Stimulated activated memory B cell treated with anti-CD40 and anti-IgM and Interleukin-4, amounts not matched to agents 10 μg/mL and 1 μg/mL and 100 μg/mL, for 72 hours (primary cell): ENCODE results near the gene PKHD1.

Experiments used
- ATAC-seq: fragments of 150-1000 bp; cut with Tn5 transposase; 2 replicates; pipeline ENCODE4 v1.10.0; 2021
- H3K27ac Mint-ChIP-seq: one replicate; pipeline ENCODE4 v1.8.0; 2022; ENCODE audit warnings: mild to moderate bottlenecking, mixed read lengths
- H3K27me3 Mint-ChIP-seq: one replicate; pipeline ENCODE4 v1.8.0; 2022; ENCODE audit warnings: mixed read lengths
- H3K36me3 Mint-ChIP-seq: one replicate; pipeline ENCODE4 v1.8.0; 2022; ENCODE audit warnings: mixed read lengths
- H3K4me1 Mint-ChIP-seq: one replicate; pipeline ENCODE4 v1.8.0; 2022; ENCODE audit warnings: mixed read lengths
- H3K4me3 Mint-ChIP-seq: one replicate; pipeline ENCODE4 v1.8.0; 2022; ENCODE audit warnings: mild to moderate bottlenecking, moderate library complexity, mixed read lengths
- H3K9me3 Mint-ChIP-seq: one replicate; pipeline ENCODE4 v1.8.0; 2022; ENCODE audit warnings: mixed read lengths

The PKHD1 gene

GRCh38 chr6:52087498-52087999 lies at the start of gene PKHD1:
TSS of gene PKHD1 (minus strand) at chr6:52087613. CDS start at chr6:52084933, 2,680 bp downstream.
- Mint-ChIP-seq H3K4me3 (no peak within 1 kb of the TSS), H3K36me3 (no peaks in the 10 kb centered on the region), H3K27ac (no peak within 1 kb of the TSS), H3K9me3 (no peaks in the 10 kb centered on the region), H3K4me1 (no peaks in the 10 kb centered on the region), H3K27me3 (peaks cover 25% of the 10 kb centered on the region)
- ATAC-seq = no peak

- no peaks in the 10 kb centered on the region for H3K36me3 Mint-ChIP-seq
- H3K27me3 Mint-ChIP-seq = peaks cover 7% of the 10 kb centered on the region
Observed at GRCh38 chr6:52136934-52137467, 49.6 kb upstream of the PKHD1 start.

GRCh38 chr6:52136055-52136454 lies 48.6 kb upstream of the PKHD1 start:
- ATAC-seq = no peak
- no peaks in the 10 kb centered on the region for H3K27me3 Mint-ChIP-seq
- no peak overlapping the region for H3K4me3 Mint-ChIP-seq
- H3K36me3 Mint-ChIP-seq = no peaks in the 10 kb centered on the region
- no peak overlapping the region for H3K27ac Mint-ChIP-seq
- no peaks in the 10 kb centered on the region for H3K4me1 Mint-ChIP-seq
- H3K9me3 Mint-ChIP-seq = no peaks in the 10 kb centered on the region

More at GRCh38 chr6:52136934-52137467, 49.6 kb upstream of the PKHD1 start:
- H3K4me3 Mint-ChIP-seq = no peak overlapping the region
- no peak for ATAC-seq
- H3K27ac Mint-ChIP-seq = no peak overlapping the region
- H3K9me3 Mint-ChIP-seq = no peaks in the 10 kb centered on the region
- H3K4me1 Mint-ChIP-seq = no peaks in the 10 kb centered on the region

- Mint-ChIP-seq H3K4me3 (no peak overlapping the region), H3K9me3 (no peaks in the 10 kb centered on the region), H3K27me3 (no peaks in the 10 kb centered on the region), H3K27ac (no peak overlapping the region), H3K4me1 (no peaks in the 10 kb centered on the region), H3K36me3 (no peaks in the 10 kb centered on the region)
- no peak for ATAC-seq
Observed at GRCh38 chr6:52135217-52135616, 47.8 kb upstream of the PKHD1 start.

- H3K36me3 Mint-ChIP-seq = no peaks in the 10 kb centered on the region
- H3K27ac Mint-ChIP-seq = no peak overlapping the region
- no peaks in the 10 kb centered on the region for H3K4me1 Mint-ChIP-seq
- no peaks in the 10 kb centered on the region for H3K9me3 Mint-ChIP-seq
- H3K4me3 Mint-ChIP-seq = no peak overlapping the region
- ATAC-seq = no peak
- peaks cover 2% of the 10 kb centered on the region for H3K27me3 Mint-ChIP-seq
Observed at GRCh38 chr6:52134011-52134410, 46.6 kb upstream of the PKHD1 start.

GRCh38 chr6:52133324-52133723 lies 45.9 kb upstream of the PKHD1 start:
- no peak for ATAC-seq
- no peaks in the 10 kb centered on the region for H3K36me3 Mint-ChIP-seq
- H3K9me3 Mint-ChIP-seq = no peaks in the 10 kb centered on the region
- H3K4me3 Mint-ChIP-seq = no peak overlapping the region
- peaks cover 9% of the 10 kb centered on the region for H3K27me3 Mint-ChIP-seq
- H3K27ac Mint-ChIP-seq = no peak overlapping the region
- no peaks in the 10 kb centered on the region for H3K4me1 Mint-ChIP-seq

- Mint-ChIP-seq H3K27ac (no peak overlapping the region), H3K36me3 (no peaks in the 10 kb centered on the region), H3K4me3 (no peak overlapping the region), H3K4me1 (no peaks in the 10 kb centered on the region), H3K9me3 (no peaks in the 10 kb centered on the region), H3K27me3 (peaks cover 10% of the 10 kb centered on the region)
- peak; percentile 36 for ATAC-seq
Observed at GRCh38 chr6:52132292-52132691, 44.9 kb upstream of the PKHD1 start.

GRCh38 chr6:52130440-52130839 lies 43.0 kb upstream of the PKHD1 start:
- Mint-ChIP-seq H3K27me3 (peaks cover 17% of the 10 kb centered on the region), H3K9me3 (no peaks in the 10 kb centered on the region), H3K4me3 (no peak overlapping the region), H3K4me1 (no peaks in the 10 kb centered on the region), H3K27ac (no peak overlapping the region), H3K36me3 (no peaks in the 10 kb centered on the region)
- ATAC-seq = no peak

- H3K27me3 Mint-ChIP-seq = peaks cover 28% of the 10 kb centered on the region
- H3K4me3 Mint-ChIP-seq = no peak overlapping the region
- H3K4me1 Mint-ChIP-seq = no peaks in the 10 kb centered on the region
Observed at GRCh38 chr6:52127957-52128356, 40.5 kb upstream of the PKHD1 start.

GRCh38 chr6:52126231-52126630 lies 38.8 kb upstream of the PKHD1 start:
- peaks cover 36% of the 10 kb centered on the region for H3K27me3 Mint-ChIP-seq
- no peak for ATAC-seq
- H3K27ac Mint-ChIP-seq = no peak overlapping the region
- H3K4me3 Mint-ChIP-seq = no peak overlapping the region
- no peaks in the 10 kb centered on the region for H3K36me3 Mint-ChIP-seq
- H3K4me1 Mint-ChIP-seq = no peaks in the 10 kb centered on the region
- peaks cover 3% of the 10 kb centered on the region for H3K9me3 Mint-ChIP-seq

More at GRCh38 chr6:52127957-52128356, 40.5 kb upstream of the PKHD1 start:
- Mint-ChIP-seq H3K27ac (no peak overlapping the region), H3K36me3 (no peaks in the 10 kb centered on the region), H3K9me3 (no peaks in the 10 kb centered on the region)
- no peak for ATAC-seq

GRCh38 chr6:52125572-52125971 lies 38.2 kb upstream of the PKHD1 start:
- H3K4me1 Mint-ChIP-seq = no peaks in the 10 kb centered on the region
- ATAC-seq = no peak
- H3K4me3 Mint-ChIP-seq = no peak overlapping the region
- peaks cover 36% of the 10 kb centered on the region for H3K27me3 Mint-ChIP-seq
- H3K27ac Mint-ChIP-seq = no peak overlapping the region
- H3K36me3 Mint-ChIP-seq = no peaks in the 10 kb centered on the region
- H3K9me3 Mint-ChIP-seq = peaks cover 3% of the 10 kb centered on the region

GRCh38 chr6:52125139-52125538 lies 37.7 kb upstream of the PKHD1 start:
- ATAC-seq = no peak
- no peak overlapping the region for H3K4me3 Mint-ChIP-seq
- H3K9me3 Mint-ChIP-seq = peaks cover 6% of the 10 kb centered on the region
- no peaks in the 10 kb centered on the region for H3K4me1 Mint-ChIP-seq
- H3K27ac Mint-ChIP-seq = no peak overlapping the region
- H3K36me3 Mint-ChIP-seq = no peaks in the 10 kb centered on the region
- peaks cover 36% of the 10 kb centered on the region for H3K27me3 Mint-ChIP-seq

GRCh38 chr6:52124126-52125121 lies 37.0 kb upstream of the PKHD1 start:
- no peaks in the 10 kb centered on the region for H3K36me3 Mint-ChIP-seq
- H3K4me1 Mint-ChIP-seq = no peaks in the 10 kb centered on the region
- H3K27ac Mint-ChIP-seq = no peak overlapping the region
- peaks cover 6% of the 10 kb centered on the region for H3K9me3 Mint-ChIP-seq
- H3K27me3 Mint-ChIP-seq = peaks cover 36% of the 10 kb centered on the region
- no peak overlapping the region for H3K4me3 Mint-ChIP-seq
- no peak for ATAC-seq

GRCh38 chr6:52123251-52123650 lies 35.8 kb upstream of the PKHD1 start:
- Mint-ChIP-seq H3K9me3 (peaks cover 10% of the 10 kb centered on the region), H3K27ac (no peak overlapping the region), H3K27me3 (peaks cover 26% of the 10 kb centered on the region), H3K4me3 (no peak overlapping the region), H3K36me3 (no peaks in the 10 kb centered on the region), H3K4me1 (no peaks in the 10 kb centered on the region)
- no peak for ATAC-seq

- Mint-ChIP-seq H3K27me3 (peaks cover 4% of the 10 kb centered on the region), H3K4me3 (no peak overlapping the region), H3K9me3 (peaks cover 13% of the 10 kb centered on the region), H3K4me1 (no peaks in the 10 kb centered on the region), H3K27ac (no peak overlapping the region), H3K36me3 (no peaks in the 10 kb centered on the region)
- ATAC-seq = no peak
Observed at GRCh38 chr6:52117352-52117751, 29.9 kb upstream of the PKHD1 start.

GRCh38 chr6:52116605-52116948 lies 29.2 kb upstream of the PKHD1 start:
- ATAC-seq = no peak
- Mint-ChIP-seq H3K4me3 (no peak overlapping the region), H3K36me3 (no peaks in the 10 kb centered on the region), H3K9me3 (peaks cover 18% of the 10 kb centered on the region), H3K27ac (no peak overlapping the region), H3K4me1 (no peaks in the 10 kb centered on the region), H3K27me3 (peaks cover 11% of the 10 kb centered on the region)
